Measurements from ENCODE around the gene ELMOD3. TPM values are rescaled to one million over a fixed set of nuclear protein-coding genes. Genes with fewer than 3 reads are reported as not detected.
A peak's percentile ranks its signal among the peaks of the same experiment; 100 is the strongest.
"Not testable (repeated sequence)": the region's sequence is repeated elsewhere in the genome, so short reads cannot be mapped to it uniquely, and the experiment has no call there.

ELMOD3 gene
- total RNA-seq, 1 experiment from 2014 or later, result 7.1 TPM

GRCh38 chr2:85371045-85371444 is 16.5 kb downstream of the ELMOD3 start:
- DNase-seq (ENCODE audit: low spot score), result no peak

GRCh38 chr2:85376291-85377065 is 21.9 kb downstream of the ELMOD3 start:
- DNase-seq (ENCODE audit: low spot score), result no peak

GRCh38 chr2:85377083-85377482 is 22.5 kb downstream of the ELMOD3 start:
- DNase-seq (ENCODE audit: low spot score), result no peak

- DNase-seq (ENCODE audit: low spot score), result no peak
These were observed 23.7 kb downstream of the ELMOD3 start for GRCh38 chr2:85378257-85378656.

- DNase-seq (ENCODE audit: low spot score), result no peak
These were observed 25.5 kb downstream of the ELMOD3 start for GRCh38 chr2:85380048-85380447.

GRCh38 chr2:85383151-85383550 is 28.6 kb downstream of the ELMOD3 start:
- not testable (repeated sequence) for DNase-seq (ENCODE audit: low spot score)

- DNase-seq (ENCODE audit: low spot score), result no peak
These were observed 29.3 kb downstream of the ELMOD3 start for GRCh38 chr2:85383850-85384249.

GRCh38 chr2:85385746-85386145 is 31.2 kb downstream of the ELMOD3 start:
- no peak for DNase-seq (ENCODE audit: low spot score)

GRCh38 chr2:85387754-85388153 is 33.2 kb downstream of the ELMOD3 start:
- DNase-seq (ENCODE audit: low spot score), result no peak

GRCh38 chr2:85388878-85389538 is 34.4 kb downstream of the ELMOD3 start:
- no peak for DNase-seq (ENCODE audit: low spot score)

GRCh38 chr2:85390941-85391669 is 36.5 kb downstream of the ELMOD3 start:
- DNase-seq (ENCODE audit: low spot score), result peak; percentile 74

- no peak for DNase-seq (ENCODE audit: low spot score)
These were observed 39.3 kb downstream of the ELMOD3 start for GRCh38 chr2:85393836-85394235.

- no peak for DNase-seq (ENCODE audit: low spot score)
These were observed 39.7 kb downstream of the ELMOD3 start for GRCh38 chr2:85394261-85394681.

GRCh38 chr2:85394976-85395375 is 40.4 kb downstream of the ELMOD3 start:
- no peak for DNase-seq (ENCODE audit: low spot score)

GRCh38 chr2:85395912-85396475 is 41.4 kb downstream of the ELMOD3 start:
- no peak for DNase-seq (ENCODE audit: low spot score)

- peak; percentile 72 for DNase-seq (ENCODE audit: low spot score)
These were observed 42.2 kb downstream of the ELMOD3 start for GRCh38 chr2:85396531-85397470.

GRCh38 chr2:85397925-85398331 is 43.4 kb downstream of the ELMOD3 start:
- DNase-seq (ENCODE audit: low spot score), result no peak

- DNase-seq (ENCODE audit: low spot score), result no peak
These were observed 44.0 kb downstream of the ELMOD3 start for GRCh38 chr2:85398426-85399182.

GRCh38 chr2:85399183-85399455 is 44.5 kb downstream of the ELMOD3 start:
- no peak for DNase-seq (ENCODE audit: low spot score)

- no peak for DNase-seq (ENCODE audit: low spot score)
These were observed 45.5 kb downstream of the ELMOD3 start for GRCh38 chr2:85400023-85400422.

Measured in HT-29 (cell line).